ENCODE results near the gene FBLN5. TPM values are rescaled to one million over a fixed set of nuclear protein-coding genes. Genes with fewer than 3 reads are reported as not detected.

FBLN5 gene
- polyA plus RNA-seq, 3 donors, result 0.16 TPM; not detected in 2

- WGBS (ENCODE audit: insufficient coverage), result no CpG with 5 or more reads among the region's 9 CpGs
- no peak overlapping the region for H3K9ac ChIP-seq (ENCODE audit: insufficient read depth, low read length, poor library complexity, severe bottlenecking)
- H3K27me3 ChIP-seq (ENCODE audit: control insufficient read depth in 2 of 2, insufficient read depth in 2 of 2, low read length in 2 of 2), result no peaks in the 10 kb centered on the region
- H3K27ac ChIP-seq (ENCODE audit: low read depth in 1 of 2, low read length in 2 of 2), result no peak overlapping the region
- no peak for TF ChIP-seq CTCF (IDR thresholded peaks at IDR 0.05)
- DNase-seq, result no peak
- H3K4me3 ChIP-seq (replicated peaks in 1 of 3; ENCODE audit: low read depth in 2 of 3, low read length in 3 of 3), result no peak overlapping the region
- no peaks in the 10 kb centered on the region for H4K20me1 ChIP-seq (ENCODE audit: insufficient read depth, low read length)
- H3K4me3 Mint-ChIP-seq, result peak overlapping the region in 1 of 2 donors; percentile 57
- H3K4me2 ChIP-seq (replicated peaks; ENCODE audit: extremely low read depth, low read length, poor library complexity, severe bottlenecking), result no peak overlapping the region
- peaks cover 0 to 2% (median 2%) of the 10 kb centered on the region in 3 donors for H3K27me3 Mint-ChIP-seq (ENCODE audit: low read depth in 3 of 3)
- no peak overlapping the region for H3K27ac Mint-ChIP-seq
- H2AFZ ChIP-seq (ENCODE audit: insufficient read depth, low read depth, low read length, poor library complexity, severe bottlenecking), result peak overlapping the region; percentile 30
- H3K9me3 ChIP-seq (replicated peaks in 1 of 2; ENCODE audit: control insufficient read depth in 1 of 2, insufficient read depth in 1 of 2, low read length in 2 of 2), result no peaks in the 10 kb centered on the region
- H3K79me2 ChIP-seq (ENCODE audit: insufficient read depth, low read length), result no peaks in the 10 kb centered on the region
- H3K4me1 Mint-ChIP-seq, result peaks cover 24% of the 10 kb centered on the region
- intact Hi-C loops (cut with micrococcal nuclease), result no loop called here
- H3K36me3 ChIP-seq (replicated peaks in 1 of 2; ENCODE audit: control insufficient read depth in 1 of 2, insufficient read depth in 2 of 2, low read length in 2 of 2), result no peaks in the 10 kb centered on the region
- peaks cover 15 to 16% of the 10 kb centered on the region in 2 donors for H3K4me1 ChIP-seq (ENCODE audit: control insufficient read depth in 1 of 2, insufficient read depth in 2 of 2, low read length in 2 of 2)
- peaks cover 0 to 4% (median 2%) of the 10 kb centered on the region in 7 donors for H3K9me3 Mint-ChIP-seq
- no peaks in the 10 kb centered on the region for H3K36me3 Mint-ChIP-seq
Observed at GRCh38 chr14:91910196-91910595, 37.3 kb downstream of the FBLN5 start.

GRCh38 chr14:91906374-91906773 is 41.1 kb downstream of the FBLN5 start:
- Mint-ChIP-seq H3K9me3 (peaks cover 0 to 4% (median 2%) of the 10 kb centered on the region in 7 donors), H3K27ac (no peak overlapping the region), H3K27me3 (ENCODE audit: low read depth in 3 of 3) (peaks cover 0 to 2% (median 2%) of the 10 kb centered on the region in 3 donors), H3K4me1 (peaks cover 15% of the 10 kb centered on the region), H3K36me3 (no peaks in the 10 kb centered on the region), H3K4me3 (no peak overlapping the region)
- Histone ChIP-seq H3K27me3 (ENCODE audit: control insufficient read depth in 2 of 2, insufficient read depth in 2 of 2, low read length in 2 of 2) (no peaks in the 10 kb centered on the region), H3K9me3 (replicated peaks in 1 of 2; ENCODE audit: control insufficient read depth in 1 of 2, insufficient read depth in 1 of 2, low read length in 2 of 2) (no peaks in the 10 kb centered on the region), H3K4me1 (ENCODE audit: control insufficient read depth in 1 of 2, insufficient read depth in 2 of 2, low read length in 2 of 2) (peaks cover 4 to 7% of the 10 kb centered on the region in 2 donors), H3K4me2 (replicated peaks; ENCODE audit: extremely low read depth, low read length, poor library complexity, severe bottlenecking) (no peak overlapping the region), H3K36me3 (replicated peaks in 1 of 2; ENCODE audit: control insufficient read depth in 1 of 2, insufficient read depth in 2 of 2, low read length in 2 of 2) (no peaks in the 10 kb centered on the region), H4K20me1 (ENCODE audit: insufficient read depth, low read length) (no peaks in the 10 kb centered on the region), H3K27ac (ENCODE audit: low read depth in 1 of 2, low read length in 2 of 2) (no peak overlapping the region), H2AFZ (ENCODE audit: insufficient read depth, low read depth, low read length, poor library complexity, severe bottlenecking) (no peak overlapping the region), H3K4me3 (replicated peaks in 1 of 3; ENCODE audit: low read depth in 2 of 3, low read length in 3 of 3) (no peak overlapping the region), H3K79me2 (ENCODE audit: insufficient read depth, low read length) (no peaks in the 10 kb centered on the region), H3K9ac (ENCODE audit: insufficient read depth, low read length, poor library complexity, severe bottlenecking) (no peak overlapping the region)
- no CpG with 5 or more reads among the region's 2 CpGs for WGBS (ENCODE audit: insufficient coverage)
- DNase-seq, result no peak
- no peak for TF ChIP-seq CTCF (IDR thresholded peaks at IDR 0.05)
- intact Hi-C loops (cut with micrococcal nuclease), result no loop called here

Measured in CD14-positive monocyte (primary cell).